H1 (cell line): Measurements from ENCODE around the gene VPS13C.

ENCODE experiments used
- BCL11A ChIP-seq, 2 experiments: IDR thresholded peaks; one replicate each; pipeline ENCODE4 v1.6.1; 2011; ENCODE audit warnings: low read depth in 2 of 2, low read length in 2 of 2, mild to moderate bottlenecking in 2 of 2
- CREB1 ChIP-seq: IDR thresholded peaks from 2 replicates; pipeline ENCODE4 v1.6.1; 2012; ENCODE audit warnings: inconsistent platforms
- EP300 ChIP-seq, 2 experiments: IDR thresholded peaks; 1 replicate in 1 of 2; 2 replicates in 1 of 2; pipeline ENCODE4 v1.6.1; 2011 to 2012; ENCODE audit warnings: low read depth in 2 of 2, low read length in 2 of 2, mild to moderate bottlenecking in 2 of 2, borderline replicate concordance in 1 of 2, inconsistent platforms in 1 of 2, moderate library complexity in 1 of 2
- HDAC6 ChIP-seq: IDR thresholded peaks from one replicate; pipeline ENCODE4 v1.7.1; 2012; ENCODE audit warnings: low read depth, mild to moderate bottlenecking, inconsistent platforms, low read length, moderate library complexity
- POLR2AphosphoS5 ChIP-seq: IDR thresholded peaks from 2 replicates; pipeline ENCODE4 v1.6.1; 2011; ENCODE audit warnings: low read depth, low read length
- SIN3A ChIP-seq, 2 experiments: IDR thresholded peaks in 1 of 2; conservative IDR thresholded peaks in 1 of 2; 2 replicates each; pipeline ENCODE4 v1.6.1; 2011 to 2012; ENCODE audit warnings: low read length in 2 of 2, improper control_type of control experiment in 1 of 2, low read depth in 1 of 2, mild to moderate bottlenecking in 1 of 2
- TAF1 ChIP-seq: IDR thresholded peaks from 2 replicates; pipeline ENCODE4 v1.6.1; 2011; ENCODE audit warnings: mild to moderate bottlenecking, low read depth, low read length
- YY1 ChIP-seq: IDR thresholded peaks from 2 replicates; pipeline ENCODE4 v1.6.1; 2011; ENCODE audit warnings: low read depth, mild to moderate bottlenecking, low read length
- TF ChIP-seq, protein P1 (sequence below), 3 experiments: IDR thresholded peaks; 1 replicate in 2 of 3; 2 replicates in 1 of 3; pipeline versions ENCODE4 v1.5.1 to v1.6.1; 2011; ENCODE audit warnings: low read length in 3 of 3, mild to moderate bottlenecking in 3 of 3, inconsistent platforms in 2 of 3, low read depth in 1 of 3, moderate library complexity in 1 of 3; ENCODE audit not compliant: insufficient read depth in 1 of 3; ENCODE audit errors: control extremely low read depth in 1 of 3
- TF ChIP-seq, protein P2 (sequence below): IDR thresholded peaks from 2 replicates; pipeline ENCODE4 v1.6.1; 2011; ENCODE audit warnings: low read length, improper control_type of control experiment

GRCh38 chr15:61943992-61944391 lies 116.3 kb downstream of the VPS13C start:
- no peak for TF ChIP-seq EP300 (IDR thresholded peaks at IDR 0.05; ENCODE audit: borderline replicate concordance in 1 of 2, low read depth in 2 of 2, low read length in 2 of 2)
- TF ChIP-seq HDAC6, result no peak
- no peak for TF ChIP-seq POLR2AphosphoS5
- TF ChIP-seq, protein P1, sequence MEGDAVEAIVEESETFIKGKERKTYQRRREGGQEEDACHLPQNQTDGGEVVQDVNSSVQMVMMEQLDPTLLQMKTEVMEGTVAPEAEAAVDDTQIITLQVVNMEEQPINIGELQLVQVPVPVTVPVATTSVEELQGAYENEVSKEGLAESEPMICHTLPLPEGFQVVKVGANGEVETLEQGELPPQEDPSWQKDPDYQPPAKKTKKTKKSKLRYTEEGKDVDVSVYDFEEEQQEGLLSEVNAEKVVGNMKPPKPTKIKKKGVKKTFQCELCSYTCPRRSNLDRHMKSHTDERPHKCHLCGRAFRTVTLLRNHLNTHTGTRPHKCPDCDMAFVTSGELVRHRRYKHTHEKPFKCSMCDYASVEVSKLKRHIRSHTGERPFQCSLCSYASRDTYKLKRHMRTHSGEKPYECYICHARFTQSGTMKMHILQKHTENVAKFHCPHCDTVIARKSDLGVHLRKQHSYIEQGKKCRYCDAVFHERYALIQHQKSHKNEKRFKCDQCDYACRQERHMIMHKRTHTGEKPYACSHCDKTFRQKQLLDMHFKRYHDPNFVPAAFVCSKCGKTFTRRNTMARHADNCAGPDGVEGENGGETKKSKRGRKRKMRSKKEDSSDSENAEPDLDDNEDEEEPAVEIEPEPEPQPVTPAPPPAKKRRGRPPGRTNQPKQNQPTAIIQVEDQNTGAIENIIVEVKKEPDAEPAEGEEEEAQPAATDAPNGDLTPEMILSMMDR (IDR thresholded peaks at IDR 0.05; ENCODE audit: control extremely low read depth in 1 of 3, insufficient read depth in 1 of 3, low read depth in 1 of 3, low read length in 3 of 3), result no peak
- TF ChIP-seq, protein P2, sequence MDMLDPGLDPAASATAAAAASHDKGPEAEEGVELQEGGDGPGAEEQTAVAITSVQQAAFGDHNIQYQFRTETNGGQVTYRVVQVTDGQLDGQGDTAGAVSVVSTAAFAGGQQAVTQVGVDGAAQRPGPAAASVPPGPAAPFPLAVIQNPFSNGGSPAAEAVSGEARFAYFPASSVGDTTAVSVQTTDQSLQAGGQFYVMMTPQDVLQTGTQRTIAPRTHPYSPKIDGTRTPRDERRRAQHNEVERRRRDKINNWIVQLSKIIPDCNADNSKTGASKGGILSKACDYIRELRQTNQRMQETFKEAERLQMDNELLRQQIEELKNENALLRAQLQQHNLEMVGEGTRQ, result no peak
- no peak for TF ChIP-seq YY1
- TF ChIP-seq BCL11A (IDR thresholded peaks at IDR 0.05; ENCODE audit: low read depth in 2 of 2, low read length in 2 of 2), result no peak
- no peak for TF ChIP-seq TAF1
- TF ChIP-seq SIN3A (conservative IDR thresholded peaks at IDR 0.05 in 1 of 2, IDR thresholded peaks at IDR 0.05 in 1 of 2; ENCODE audit: low read depth in 1 of 2, low read length in 2 of 2), result no peak
- no peak for TF ChIP-seq CREB1
